Neural progenitor cell (in vitro differentiated cells): Measurements from ENCODE around the gene CHFR.

Experiments
- CTCF ChIP-seq: fragments of 200-600 bp; sonication (generic); IDR thresholded peaks from 2 replicates; pipeline ENCODE4 v1.5.1; 2017; ENCODE audit warnings: antibody characterized with exemption, mild to moderate bottlenecking
- EZH2 ChIP-seq: fragments of 200-600 bp; sonication (generic); IDR thresholded peaks from 2 replicates; pipeline ENCODE4 v1.6.1; 2017; ENCODE audit warnings: antibody characterized with exemption, mild to moderate bottlenecking, moderate library complexity
- EZH2phosphoT487 ChIP-seq: fragments of 200-600 bp; sonication (generic); IDR thresholded peaks from 2 replicates; pipeline ENCODE4 v1.6.1; 2017; ENCODE audit warnings: antibody characterized with exemption

GRCh38 chr12:132909030-132909368, 21.6 kb upstream of the CHFR start:
- TF ChIP-seq EZH2phosphoT487 = no peak
- no peak for TF ChIP-seq CTCF
- TF ChIP-seq EZH2 = no peak
